Astrocyte (in vitro differentiated cells and primary cell): Measurements from ENCODE around the gene BARX1. TPM values are rescaled to one million over a fixed set of nuclear protein-coding genes. Genes with fewer than 3 reads are reported as not detected.

Experiments used
- DNase-seq: peaks from one replicate; pipeline ENCODE4 v3.0.0-alpha.2; 2010; ENCODE audit warnings: low read depth
- FAIRE-seq: peaks from 2 replicates; lab custom pipeline; 2011; peaks lifted over from hg19 to GRCh38; lab: Jason Lieb, UNC
- H2AFZ ChIP-seq: 2 replicates; pipeline ENCODE4 v1.6.0; 2012; ENCODE audit warnings: low read depth, low read length, inconsistent platforms
- H3K27ac ChIP-seq: 2 replicates; pipeline ENCODE4 v1.5.1; 2011; ENCODE audit warnings: low read depth, low read length, inconsistent platforms
- H3K27me3 ChIP-seq: 2 replicates; pipeline ENCODE4 v1.6.0; 2011; ENCODE audit warnings: low read length, inconsistent platforms; ENCODE audit not compliant: insufficient read depth
- H3K36me3 ChIP-seq: 2 replicates; pipeline ENCODE4 v1.5.1; 2011; ENCODE audit warnings: low read length, inconsistent platforms; ENCODE audit not compliant: insufficient read depth
- H3K4me1 ChIP-seq: 2 replicates; pipeline ENCODE4 v1.5.1; 2011; ENCODE audit warnings: low read length, inconsistent platforms; ENCODE audit not compliant: insufficient read depth
- H3K4me2 ChIP-seq: 2 replicates; pipeline ENCODE4 v1.6.0; 2012; ENCODE audit warnings: low read length, inconsistent platforms
- H3K4me3 ChIP-seq: 2 replicates; pipeline ENCODE4 v1.5.1; 2011; ENCODE audit warnings: low read depth, mild to moderate bottlenecking, low read length, inconsistent platforms; ENCODE audit not compliant: insufficient read depth
- H3K79me2 ChIP-seq: 2 replicates; pipeline ENCODE4 v1.6.0; 2012; ENCODE audit warnings: mild to moderate bottlenecking, low read length, inconsistent platforms; ENCODE audit not compliant: insufficient read depth
- H3K9ac ChIP-seq: 2 replicates; pipeline ENCODE4 v1.6.0; 2012; ENCODE audit warnings: mild to moderate bottlenecking, low read length, inconsistent platforms
- H3K9me3 ChIP-seq: 2 replicates; pipeline ENCODE4 v1.5.1; 2012; ENCODE audit warnings: low read depth, mild to moderate bottlenecking, low read length, inconsistent platforms; ENCODE audit not compliant: insufficient read depth
- H4K20me1 ChIP-seq: 2 replicates; pipeline ENCODE4 v1.6.0; 2012; ENCODE audit warnings: low read length, inconsistent platforms; ENCODE audit not compliant: insufficient read depth
- H3K27ac Mint-ChIP-seq: one replicate; pipeline ENCODE4 v1.8.0; 2021; ENCODE audit warnings: mild to moderate bottlenecking, mixed read lengths; ENCODE audit not compliant: unreplicated experiment
- H3K27me3 Mint-ChIP-seq: one replicate; pipeline ENCODE4 v1.8.0; 2021; ENCODE audit warnings: low read depth, mixed read lengths; ENCODE audit not compliant: unreplicated experiment
- H3K36me3 Mint-ChIP-seq: one replicate; pipeline ENCODE4 v1.8.0; 2021; ENCODE audit warnings: low read depth, mixed read lengths; ENCODE audit not compliant: unreplicated experiment
- H3K4me1 Mint-ChIP-seq: one replicate; pipeline ENCODE4 v1.8.0; 2021; ENCODE audit warnings: low read depth, mixed read lengths; ENCODE audit not compliant: unreplicated experiment
- H3K4me3 Mint-ChIP-seq: one replicate; pipeline ENCODE4 v1.8.0; 2021; ENCODE audit warnings: mild to moderate bottlenecking, moderate library complexity, mixed read lengths; ENCODE audit not compliant: unreplicated experiment
- H3K9me3 Mint-ChIP-seq: one replicate; pipeline ENCODE4 v1.8.0; 2021; ENCODE audit warnings: mild to moderate bottlenecking, mixed read lengths; ENCODE audit not compliant: unreplicated experiment
- EZH2 ChIP-seq: IDR thresholded peaks from 2 replicates; pipeline ENCODE4 v1.6.1; 2012; ENCODE audit warnings: mild to moderate bottlenecking, low read length, inconsistent platforms; ENCODE audit not compliant: insufficient read depth
- total RNA-seq: library from RNA; stranded (reverse); gene quantifications from 2 replicates; pipeline ENCODE4 v1.2.1, GENCODE V29; 2021
- TF ChIP-seq, protein P1 (sequence below): IDR thresholded peaks from 2 replicates; pipeline ENCODE4 v1.5.1; 2011; ENCODE audit warnings: low read depth, mild to moderate bottlenecking, inconsistent platforms, low read length, moderate library complexity; ENCODE audit not compliant: insufficient read depth

The BARX1 gene
- total RNA-seq, 1 donor from 2014 or later: 0.73 TPM

DNA sequence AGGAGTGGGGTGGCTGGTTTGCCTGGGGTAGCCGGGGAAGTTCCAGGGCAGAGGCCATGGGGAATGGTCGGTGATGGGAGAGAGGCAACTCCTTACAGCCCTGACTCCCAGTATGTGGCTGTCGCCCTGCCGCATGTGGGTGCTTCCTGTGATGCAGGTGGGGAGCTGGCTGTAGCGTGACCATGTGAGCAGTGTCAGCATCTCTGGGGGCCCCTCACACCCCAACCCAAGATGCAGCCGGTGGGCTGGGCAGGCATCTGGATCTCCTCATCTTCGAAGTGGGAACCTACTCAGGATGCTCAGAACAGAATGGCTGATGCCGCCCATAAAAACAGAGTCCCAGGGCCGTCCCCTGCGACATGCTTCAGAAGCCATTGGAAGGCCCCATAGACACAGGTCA lies 45.0 kb downstream of the BARX1 start:
- no peaks in the 10 kb centered on the region for H3K4me1 Mint-ChIP-seq
- H2AFZ ChIP-seq: no peak overlapping the region
- TF ChIP-seq, protein P1, sequence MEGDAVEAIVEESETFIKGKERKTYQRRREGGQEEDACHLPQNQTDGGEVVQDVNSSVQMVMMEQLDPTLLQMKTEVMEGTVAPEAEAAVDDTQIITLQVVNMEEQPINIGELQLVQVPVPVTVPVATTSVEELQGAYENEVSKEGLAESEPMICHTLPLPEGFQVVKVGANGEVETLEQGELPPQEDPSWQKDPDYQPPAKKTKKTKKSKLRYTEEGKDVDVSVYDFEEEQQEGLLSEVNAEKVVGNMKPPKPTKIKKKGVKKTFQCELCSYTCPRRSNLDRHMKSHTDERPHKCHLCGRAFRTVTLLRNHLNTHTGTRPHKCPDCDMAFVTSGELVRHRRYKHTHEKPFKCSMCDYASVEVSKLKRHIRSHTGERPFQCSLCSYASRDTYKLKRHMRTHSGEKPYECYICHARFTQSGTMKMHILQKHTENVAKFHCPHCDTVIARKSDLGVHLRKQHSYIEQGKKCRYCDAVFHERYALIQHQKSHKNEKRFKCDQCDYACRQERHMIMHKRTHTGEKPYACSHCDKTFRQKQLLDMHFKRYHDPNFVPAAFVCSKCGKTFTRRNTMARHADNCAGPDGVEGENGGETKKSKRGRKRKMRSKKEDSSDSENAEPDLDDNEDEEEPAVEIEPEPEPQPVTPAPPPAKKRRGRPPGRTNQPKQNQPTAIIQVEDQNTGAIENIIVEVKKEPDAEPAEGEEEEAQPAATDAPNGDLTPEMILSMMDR: no peak
- no peak for TF ChIP-seq EZH2
- H3K79me2 ChIP-seq: no peaks in the 10 kb centered on the region
- no peaks in the 10 kb centered on the region for H3K27me3 ChIP-seq
- no peaks in the 10 kb centered on the region for H3K36me3 ChIP-seq
- no peak overlapping the region for H3K4me3 ChIP-seq
- H4K20me1 ChIP-seq: no peaks in the 10 kb centered on the region
- H3K4me1 ChIP-seq: no peaks in the 10 kb centered on the region
- no peak overlapping the region for H3K9ac ChIP-seq
- H3K36me3 Mint-ChIP-seq: no peaks in the 10 kb centered on the region
- no peaks in the 10 kb centered on the region for H3K9me3 ChIP-seq
- DNase-seq (no peak), FAIRE-seq (no peak)
- H3K4me2 ChIP-seq: no peak overlapping the region
- no peaks in the 10 kb centered on the region for H3K9me3 Mint-ChIP-seq
- H3K27ac Mint-ChIP-seq: no peak overlapping the region
- peaks cover 49% of the 10 kb centered on the region for H3K27me3 Mint-ChIP-seq
- H3K4me3 Mint-ChIP-seq: no peak overlapping the region
- H3K27ac ChIP-seq: no peak overlapping the region

DNA sequence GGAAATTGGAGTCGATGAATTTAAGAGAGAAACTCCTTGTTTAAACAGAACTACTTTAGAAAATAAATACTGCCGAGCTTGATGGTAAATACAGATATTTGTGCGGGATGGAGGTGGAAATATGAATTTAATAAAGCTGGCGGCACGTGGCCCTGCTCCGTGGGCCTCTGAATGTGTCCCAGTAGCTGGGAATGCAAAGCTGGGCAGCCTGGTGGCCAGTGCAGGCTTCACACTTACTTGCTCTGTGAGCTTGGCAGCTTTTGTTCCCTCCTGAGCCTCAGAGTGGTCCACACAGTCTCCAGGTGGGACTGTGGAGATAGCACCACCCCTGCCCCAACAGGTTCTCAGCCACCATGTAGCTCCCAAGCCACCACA lies 45.9 kb downstream of the BARX1 start:
- FAIRE-seq (no peak), DNase-seq (no peak)
- no peak overlapping the region for H3K27ac ChIP-seq
- H3K27me3 ChIP-seq: no peaks in the 10 kb centered on the region
- no peaks in the 10 kb centered on the region for H3K36me3 ChIP-seq
- Mint-ChIP-seq H3K27ac (no peak overlapping the region), H3K9me3 (no peaks in the 10 kb centered on the region), H3K27me3 (peaks cover 41% of the 10 kb centered on the region), H3K4me1 (no peaks in the 10 kb centered on the region), H3K36me3 (no peaks in the 10 kb centered on the region), H3K4me3 (no peak overlapping the region)
- no peaks in the 10 kb centered on the region for H4K20me1 ChIP-seq
- no peaks in the 10 kb centered on the region for H3K79me2 ChIP-seq
- no peak overlapping the region for H3K4me3 ChIP-seq
- H2AFZ ChIP-seq: no peak overlapping the region
- no peak overlapping the region for H3K4me2 ChIP-seq
- no peak for TF ChIP-seq EZH2
- TF ChIP-seq, protein P1: no peak
- H3K4me1 ChIP-seq: no peaks in the 10 kb centered on the region
- H3K9me3 ChIP-seq: no peaks in the 10 kb centered on the region
- no peak overlapping the region for H3K9ac ChIP-seq

DNA sequence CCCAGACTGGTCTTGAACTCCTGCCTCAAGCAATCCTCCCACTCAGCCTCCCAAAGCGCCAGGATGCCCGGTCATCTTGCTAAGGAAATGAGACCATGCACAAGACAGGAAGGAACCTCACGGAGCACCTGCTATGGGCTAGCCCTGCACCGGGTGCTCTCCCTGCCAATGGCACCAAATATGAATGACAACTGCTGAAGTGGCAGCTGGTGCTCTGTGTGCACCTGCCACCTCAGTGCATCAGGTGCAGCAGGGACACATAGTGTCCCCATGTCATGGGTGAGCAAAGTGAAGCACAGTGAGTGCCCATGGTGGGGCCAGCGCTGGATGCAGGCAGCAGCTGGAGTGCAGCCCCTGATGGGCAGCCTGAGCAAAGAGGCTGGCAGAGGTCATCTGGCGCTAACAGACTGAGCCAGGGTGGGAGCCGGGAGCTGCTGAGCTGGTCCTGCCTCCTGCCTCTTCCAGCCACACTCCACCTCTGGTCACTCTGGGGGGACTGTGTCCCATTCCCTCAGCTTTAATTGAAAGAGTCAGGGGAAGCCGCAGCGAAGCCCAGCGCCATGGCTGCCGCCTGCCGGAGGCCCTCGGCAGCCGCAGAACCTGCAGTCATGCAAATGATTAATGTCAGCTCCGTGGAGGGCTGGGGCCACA lies 46.4 kb downstream of the BARX1 start:
- TF ChIP-seq EZH2: no peak
- TF ChIP-seq, protein P1: no peak
- H3K9ac ChIP-seq: no peak overlapping the region
- H3K9me3 Mint-ChIP-seq: no peaks in the 10 kb centered on the region
- H4K20me1 ChIP-seq: no peaks in the 10 kb centered on the region
- no peaks in the 10 kb centered on the region for H3K4me1 ChIP-seq
- no peak overlapping the region for H3K4me3 Mint-ChIP-seq
- H3K4me3 ChIP-seq: no peak overlapping the region
- no peaks in the 10 kb centered on the region for H3K9me3 ChIP-seq
- no peak overlapping the region for H3K27ac ChIP-seq
- peaks cover 43% of the 10 kb centered on the region for H3K27me3 Mint-ChIP-seq
- H3K36me3 ChIP-seq: no peaks in the 10 kb centered on the region
- no peak overlapping the region for H2AFZ ChIP-seq
- FAIRE-seq (no peak), DNase-seq (no peak)
- H3K4me1 Mint-ChIP-seq: no peaks in the 10 kb centered on the region
- H3K27ac Mint-ChIP-seq: no peak overlapping the region
- H3K36me3 Mint-ChIP-seq: no peaks in the 10 kb centered on the region
- no peaks in the 10 kb centered on the region for H3K27me3 ChIP-seq
- H3K4me2 ChIP-seq: no peak overlapping the region
- no peaks in the 10 kb centered on the region for H3K79me2 ChIP-seq
